Cardiac ventricle fibroblast (primary cell): ENCODE measurements around the gene NUSAP1. TPM values are rescaled to one million over a fixed set of nuclear protein-coding genes. Genes with fewer than 3 reads are reported as not detected.

ENCODE experiments used
- total RNA-seq: library from RNA; depleted of rRNA; stranded (reverse); fragments of >200 nt; gene quantifications from 2 replicates; pipeline ENCODE4 v1.2.3, GENCODE V29; 2015

The NUSAP1 gene, protein sequence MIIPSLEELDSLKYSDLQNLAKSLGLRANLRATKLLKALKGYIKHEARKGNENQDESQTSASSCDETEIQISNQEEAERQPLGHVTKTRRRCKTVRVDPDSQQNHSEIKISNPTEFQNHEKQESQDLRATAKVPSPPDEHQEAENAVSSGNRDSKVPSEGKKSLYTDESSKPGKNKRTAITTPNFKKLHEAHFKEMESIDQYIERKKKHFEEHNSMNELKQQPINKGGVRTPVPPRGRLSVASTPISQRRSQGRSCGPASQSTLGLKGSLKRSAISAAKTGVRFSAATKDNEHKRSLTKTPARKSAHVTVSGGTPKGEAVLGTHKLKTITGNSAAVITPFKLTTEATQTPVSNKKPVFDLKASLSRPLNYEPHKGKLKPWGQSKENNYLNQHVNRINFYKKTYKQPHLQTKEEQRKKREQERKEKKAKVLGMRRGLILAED
- 5.0 and 5.3 TPM in 2 replicates for total RNA-seq

DNA sequence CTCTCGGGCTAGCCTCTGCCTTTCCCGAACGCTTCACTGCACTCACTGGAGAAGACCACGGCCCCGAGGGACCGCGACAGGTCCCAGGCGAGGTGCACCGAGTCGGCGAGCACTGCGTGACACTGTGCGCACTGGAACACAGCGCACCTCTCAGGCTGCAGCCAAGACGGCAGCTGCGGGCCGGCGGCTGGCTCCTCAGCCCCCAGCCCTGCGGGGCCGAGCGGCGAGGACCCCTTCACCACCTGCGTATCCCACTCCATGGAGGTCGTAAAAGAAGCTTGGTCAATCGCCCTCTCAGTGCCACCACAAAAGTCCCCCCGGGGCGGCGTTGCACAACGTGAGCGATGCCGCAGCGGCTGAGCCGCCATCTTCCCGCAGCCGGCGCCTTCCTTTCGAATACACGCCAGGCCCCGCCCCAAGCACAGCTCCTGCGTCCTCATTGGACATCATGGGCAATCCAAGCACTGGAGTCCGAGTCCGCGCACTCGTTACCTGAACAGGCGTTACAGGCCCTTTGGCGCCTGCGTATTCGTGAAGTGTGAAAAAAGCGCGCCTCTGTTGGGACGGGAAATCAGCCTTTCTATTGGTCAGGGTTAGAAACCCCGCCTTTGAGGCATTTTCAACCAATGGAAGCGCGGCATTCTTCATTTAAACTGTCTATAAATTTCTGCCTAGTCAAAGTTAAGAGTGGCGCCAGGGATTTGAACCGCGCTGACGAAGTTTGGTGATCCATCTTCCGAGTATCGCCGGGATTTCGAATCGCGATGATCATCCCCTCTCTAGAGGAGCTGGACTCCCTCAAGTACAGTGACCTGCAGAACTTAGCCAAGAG is at the start of gene NUSAP1, which contains the start of gene OIP5:
NUSAP1 (plus strand) TSS at position 688 of the 832 bp plus-strand sequence; CDS start at position 765, 77 bp downstream.
OIP5 (minus strand) TSS at position 398 of the 832 bp plus-strand sequence; CDS start at position 368, 30 bp downstream.

DNA sequence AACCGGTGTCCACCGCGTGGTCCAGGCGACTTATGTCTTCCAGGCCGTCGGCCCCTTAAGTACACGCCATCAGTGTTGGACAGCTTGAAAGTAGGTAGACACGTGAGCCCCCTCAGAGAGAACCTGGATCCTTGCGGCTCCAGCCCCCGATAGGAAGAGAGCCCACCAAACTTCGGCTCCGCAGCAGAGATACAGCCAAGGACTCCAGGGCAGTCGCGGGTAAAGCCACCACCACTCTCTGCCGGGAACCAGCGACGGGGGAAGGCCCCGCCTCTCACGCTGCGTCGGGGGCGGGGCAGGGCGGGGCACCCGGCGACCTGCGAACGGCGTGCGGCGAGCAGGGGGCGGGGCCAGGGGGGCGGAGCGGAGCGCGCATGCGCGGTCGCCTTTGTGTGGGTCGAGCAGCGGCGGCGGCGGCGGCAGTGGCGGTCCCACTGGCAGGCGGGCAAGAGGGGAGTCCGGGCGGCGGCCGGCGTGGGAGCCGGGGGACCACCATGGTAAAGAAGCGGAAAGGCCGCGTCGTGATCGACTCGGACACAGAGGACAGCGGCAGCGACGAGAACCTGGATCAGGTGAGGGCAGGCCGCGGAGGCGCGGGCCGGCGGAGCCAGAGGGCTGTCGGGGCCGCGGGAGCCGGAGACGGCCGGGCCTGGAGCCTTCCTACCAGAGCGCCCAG is 84.2 kb downstream of the NUSAP1 start, which contains the start of gene RTF1:
RTF1 (plus strand) TSS at position 354 of the 676 bp plus-strand sequence; CDS start at position 375, 21 bp downstream.

Other genes starting within 250 kb of the NUSAP1 start
- 14.5 and 18.4 TPM in 2 replicates for gene INO80, start 216.6 kb upstream of the NUSAP1 start, total RNA-seq
- not detected in 2 replicates for gene EXD1, start 102.1 kb upstream of the NUSAP1 start, total RNA-seq
- gene CHP1, start 101.6 kb upstream of the NUSAP1 start, total RNA-seq = 164 and 200 TPM in 2 replicates
- gene OIP5, start 290 bp upstream of the NUSAP1 start, total RNA-seq = 0.88 and 0.94 TPM in 2 replicates
- 15.1 and 20.6 TPM in 2 replicates for gene NDUFAF1, start 69.6 kb downstream of the NUSAP1 start, total RNA-seq
- gene RTF1, start 84.2 kb downstream of the NUSAP1 start, total RNA-seq = 20.3 and 26.5 TPM in 2 replicates
- 0.78 and 1.1 TPM in 2 replicates for gene ITPKA, start 161.0 kb downstream of the NUSAP1 start, total RNA-seq
- gene LTK, start 180.9 kb downstream of the NUSAP1 start, total RNA-seq = not detected in 2 replicates
- gene RPAP1, start 211.4 kb downstream of the NUSAP1 start, total RNA-seq = 10.8 and 19.0 TPM in 2 replicates
- gene TYRO3, start 226.3 kb downstream of the NUSAP1 start, total RNA-seq = 9.1 and 11.5 TPM in 2 replicates